ENCODE measurements around the gene WTAP.
A peak's percentile ranks its signal among the peaks of the same experiment; 100 is the strongest.
"Not testable (repeated sequence)": the region's sequence is repeated elsewhere in the genome, so short reads cannot be mapped to it uniquely, and the experiment has no call there.

The WTAP gene

DNA sequence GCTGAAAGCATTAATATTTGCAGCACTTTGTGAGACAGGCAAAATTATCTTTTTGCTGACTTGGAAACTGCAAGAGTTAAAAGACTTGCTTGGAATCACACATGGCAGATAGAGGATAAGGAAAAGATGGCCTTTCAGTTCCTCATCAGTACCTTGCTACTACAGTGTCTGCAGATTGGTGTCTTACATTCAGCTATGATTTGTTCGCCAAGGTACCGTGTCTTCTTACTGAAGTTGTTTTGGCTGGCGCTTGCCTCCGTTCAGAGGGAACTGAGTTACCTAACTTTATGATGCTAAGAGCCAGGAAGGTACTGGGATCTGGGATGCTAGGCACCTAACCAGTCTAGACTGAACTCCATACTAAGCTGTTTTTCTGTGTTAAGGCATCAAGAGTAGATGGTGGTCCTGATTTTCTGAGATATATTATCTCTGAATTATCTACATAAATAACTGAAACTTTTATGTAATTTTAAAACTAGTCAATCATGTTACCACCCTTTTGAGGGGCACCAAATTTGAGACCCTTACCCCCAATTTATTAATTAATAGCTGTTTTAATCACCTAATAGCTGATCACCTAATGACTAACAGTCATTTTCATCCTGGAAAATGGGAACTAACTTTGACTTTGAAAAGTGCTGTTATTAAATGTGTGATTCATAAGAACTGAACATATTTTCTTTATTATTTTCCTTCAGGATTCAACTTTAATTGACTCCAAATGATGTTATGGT is 2.5 kb downstream of the WTAP start:
- DNase-seq = no peak

DNA sequence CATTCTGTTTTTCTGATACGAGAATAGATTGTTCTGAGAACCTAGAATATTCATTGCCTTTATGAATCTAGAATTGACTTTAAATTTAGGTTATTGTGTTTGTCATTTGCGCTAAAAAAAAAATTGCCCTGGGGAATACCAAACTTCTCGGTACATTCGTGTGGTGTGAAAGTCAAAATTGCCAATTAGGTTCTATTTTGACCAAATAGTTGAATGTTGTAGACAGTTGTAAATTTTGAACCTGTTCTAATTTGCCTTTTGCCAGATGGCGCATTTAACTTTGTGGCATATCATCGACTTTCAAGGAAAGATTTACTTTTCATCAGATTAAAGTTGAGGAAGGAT is 3.0 kb downstream of the WTAP start:
- DNase-seq = no peak

DNA sequence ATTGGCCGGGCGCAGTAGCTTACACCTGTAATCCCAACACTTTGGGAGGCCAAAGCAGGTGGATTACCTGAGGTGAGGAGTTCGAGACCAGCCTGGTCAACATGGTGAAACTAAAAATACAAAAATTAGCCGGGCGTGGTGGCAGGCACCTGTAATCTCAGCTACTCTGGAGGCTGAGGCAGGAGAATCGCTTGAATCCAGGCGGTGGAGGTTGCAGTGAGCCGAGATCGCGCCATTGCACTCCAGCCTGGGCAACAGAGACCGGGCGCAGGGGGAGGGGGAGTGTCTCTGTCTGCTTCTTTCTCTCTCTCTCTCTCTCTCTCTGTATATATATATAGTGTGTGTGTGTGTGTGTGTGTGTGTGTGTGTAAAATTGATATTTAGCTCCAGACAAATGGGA is 5.2 kb downstream of the WTAP start:
- not testable (repeated sequence) for DNase-seq

DNA sequence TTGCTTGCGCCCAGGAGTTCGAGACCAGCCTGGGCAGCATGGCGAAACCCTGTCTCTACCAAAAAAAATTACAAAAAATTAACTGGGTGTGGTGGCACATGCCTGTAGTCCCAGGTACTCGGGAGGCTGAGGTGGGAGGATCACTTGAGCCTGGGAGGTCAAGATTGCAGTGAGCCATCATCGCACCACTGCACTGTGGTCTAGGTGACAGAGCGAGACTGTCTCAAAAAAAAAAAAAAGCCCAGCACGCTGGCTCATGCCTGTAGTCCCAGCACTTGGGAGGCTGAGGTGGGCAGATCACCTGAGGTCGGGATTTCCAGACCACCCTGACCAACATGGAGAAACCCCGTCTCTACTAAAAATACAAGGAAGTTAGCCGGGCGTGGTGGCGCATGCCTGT is 6.1 kb downstream of the WTAP start:
- DNase-seq = not testable (repeated sequence)

DNA sequence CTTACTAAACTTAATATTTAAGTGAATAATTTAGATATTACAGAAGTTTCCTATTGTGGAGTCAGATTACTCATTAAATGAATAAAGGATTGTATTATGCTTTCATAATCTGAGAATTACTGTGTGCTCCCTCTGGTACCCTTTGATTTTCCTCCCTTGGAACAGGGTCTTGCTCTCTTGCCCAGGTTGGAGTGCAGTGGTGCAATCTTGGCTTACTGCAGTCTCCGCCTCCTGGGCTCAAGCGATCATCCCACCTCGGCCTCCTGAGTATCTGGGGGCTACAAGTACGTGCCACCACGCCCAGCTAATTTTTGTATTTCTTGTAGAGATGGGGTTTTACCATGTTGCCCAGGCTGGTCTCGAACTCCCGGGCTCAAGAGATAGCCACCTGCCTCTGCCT is 9.6 kb downstream of the WTAP start:
- DNase-seq = no peak

DNA sequence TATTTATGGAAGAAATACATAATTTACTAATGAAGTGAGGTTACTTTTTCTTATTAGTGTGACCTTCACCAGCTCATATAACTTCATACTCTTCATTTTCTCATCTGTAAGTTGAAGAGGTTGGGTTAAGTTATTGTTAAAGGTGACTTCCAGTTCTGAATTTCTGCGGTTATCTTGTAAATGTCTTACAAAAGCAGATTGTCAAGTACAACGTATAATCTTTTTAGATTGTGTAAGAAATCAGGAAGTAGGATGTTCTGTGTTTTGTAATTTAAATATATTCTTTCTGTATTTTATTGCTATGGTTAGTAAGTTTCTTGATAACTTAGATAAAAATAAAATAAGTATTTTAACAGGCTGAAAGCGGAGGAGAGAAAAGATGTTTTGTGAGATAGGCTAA is 12.0 kb downstream of the WTAP start:
- no peak for DNase-seq

DNA sequence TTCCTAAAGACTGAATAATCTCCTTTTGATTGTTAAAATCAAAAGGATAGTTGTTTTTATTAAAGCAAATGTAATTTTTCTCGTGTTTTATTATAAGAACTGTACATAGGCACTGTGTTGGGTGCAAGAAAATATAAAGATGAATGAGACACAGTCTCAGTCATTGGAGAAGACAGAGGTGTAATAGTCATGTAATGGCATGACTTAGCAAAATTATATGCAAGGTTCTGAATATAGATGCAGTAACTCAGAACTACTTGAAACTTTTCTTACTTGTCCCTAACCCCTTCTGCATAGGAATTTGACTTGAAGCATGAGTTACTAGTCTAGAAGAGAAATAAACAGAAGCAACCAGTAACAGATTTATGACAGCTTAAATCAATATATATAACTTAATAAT is 14.9 kb downstream of the WTAP start:
- no peak for DNase-seq

DNA sequence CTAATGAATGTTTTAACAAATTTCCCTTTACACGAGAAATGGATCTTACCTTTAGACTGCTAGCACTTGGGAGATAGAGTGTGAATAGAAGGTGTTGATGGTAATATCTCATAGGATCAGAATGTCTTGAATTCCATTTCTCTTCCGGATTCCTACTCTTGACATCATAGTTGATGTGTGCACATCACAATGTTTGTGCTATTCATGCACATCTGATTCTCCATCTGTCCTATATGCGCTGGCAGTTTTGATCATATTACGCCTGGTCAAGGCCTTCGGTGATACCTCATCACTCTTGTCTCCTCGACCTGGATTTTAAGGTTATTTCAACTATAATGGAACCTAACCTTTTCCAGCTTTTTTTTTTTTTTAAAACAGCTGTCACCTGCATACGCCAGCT is 17.8 kb downstream of the WTAP start:
- no peak for DNase-seq

DNA sequence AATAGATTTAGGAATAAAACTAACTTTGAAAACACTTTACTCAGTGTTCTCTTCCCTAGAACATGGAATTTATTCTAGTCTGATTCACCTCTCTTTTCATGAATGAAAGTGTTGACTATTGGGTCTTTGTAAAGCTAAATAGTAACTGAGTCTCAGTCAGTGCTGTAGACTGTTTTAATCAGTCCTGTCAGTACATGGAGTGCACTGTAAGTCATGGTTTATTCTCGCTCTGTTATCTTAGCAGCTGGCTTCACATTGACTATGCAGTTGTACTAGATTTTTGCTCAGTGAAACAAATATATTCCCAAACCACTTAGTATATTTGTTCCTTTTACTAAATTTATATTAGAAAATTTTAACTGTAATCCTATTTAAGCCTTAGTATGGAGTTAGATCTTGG is 19.5 kb downstream of the WTAP start:
- DNase-seq = no peak

DNA sequence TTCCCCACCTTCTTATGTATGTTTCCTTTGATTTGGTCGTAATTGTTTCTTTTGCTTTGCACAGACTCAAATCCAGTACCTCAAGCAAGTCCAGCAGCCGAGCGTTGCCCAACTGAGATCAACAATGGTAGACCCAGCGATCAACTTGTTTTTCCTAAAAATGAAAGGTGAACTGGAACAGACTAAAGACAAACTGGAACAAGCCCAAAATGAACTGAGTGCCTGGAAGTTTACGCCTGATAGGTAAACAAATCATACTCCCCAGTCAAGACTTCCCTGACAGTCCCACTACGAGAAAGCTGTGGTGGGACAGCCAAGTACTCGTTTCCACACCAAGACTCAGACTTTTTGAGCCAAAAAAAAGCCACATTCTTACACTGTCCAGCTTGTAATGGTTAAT is 20.8 kb downstream of the WTAP start:
- DNase-seq = not testable (repeated sequence)

DNA sequence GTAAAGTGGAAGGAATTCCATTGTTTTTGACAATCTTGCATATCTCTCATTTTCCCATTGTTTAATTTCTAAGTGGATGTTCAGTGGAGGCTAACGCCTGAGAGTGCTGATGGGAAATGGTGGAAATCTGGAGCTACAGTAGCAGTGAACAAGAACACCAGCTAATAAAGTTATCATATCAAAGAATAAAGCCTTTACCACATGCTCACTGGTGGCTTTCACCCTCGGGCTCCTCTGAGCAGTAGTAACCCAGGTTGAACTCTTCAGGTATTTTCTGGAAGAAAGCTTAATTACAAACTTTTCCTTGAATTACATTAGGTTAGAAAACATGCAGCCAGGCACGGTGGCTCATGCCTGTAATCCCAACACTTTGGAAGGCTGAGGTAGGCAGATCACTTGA is 24.1 kb downstream of the WTAP start:
- DNase-seq = no peak

DNA sequence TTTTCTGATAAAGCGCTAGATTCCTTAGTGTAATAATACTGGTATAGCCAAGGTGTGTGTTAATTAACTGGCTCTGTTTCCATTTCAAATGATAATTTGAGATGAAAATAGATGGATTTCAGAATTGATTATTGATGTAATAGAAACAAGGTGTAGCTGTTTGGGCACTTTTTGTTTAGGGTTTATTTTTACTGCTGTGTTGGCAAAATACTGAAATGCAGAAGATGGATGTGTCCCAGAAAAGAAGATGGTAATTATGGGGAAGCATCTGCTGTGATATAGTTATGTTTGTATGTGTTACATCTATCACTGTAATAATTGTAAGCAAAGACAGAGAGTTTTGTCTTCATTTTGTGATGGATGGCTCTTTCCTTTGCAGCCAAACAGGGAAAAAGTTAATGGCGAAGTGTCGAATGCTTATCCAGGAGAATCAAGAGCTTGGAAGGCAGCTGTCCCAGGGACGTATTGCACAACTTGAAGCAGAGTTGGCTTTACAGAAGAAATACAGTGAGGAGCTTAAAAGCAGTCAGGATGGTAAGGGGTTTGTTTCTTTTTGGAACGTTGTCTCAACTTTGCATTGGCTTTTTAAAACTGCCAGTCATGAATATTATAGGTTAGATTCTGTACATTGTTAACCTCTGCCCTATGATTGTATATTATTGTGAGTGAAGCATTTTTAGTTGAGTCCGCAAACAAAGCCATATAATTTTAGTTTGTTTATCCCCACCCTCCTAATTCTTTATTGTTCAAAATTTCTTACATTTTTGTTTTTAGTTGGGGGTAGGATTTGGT is 26.0 kb downstream of the WTAP start:
- no peak for DNase-seq

DNA sequence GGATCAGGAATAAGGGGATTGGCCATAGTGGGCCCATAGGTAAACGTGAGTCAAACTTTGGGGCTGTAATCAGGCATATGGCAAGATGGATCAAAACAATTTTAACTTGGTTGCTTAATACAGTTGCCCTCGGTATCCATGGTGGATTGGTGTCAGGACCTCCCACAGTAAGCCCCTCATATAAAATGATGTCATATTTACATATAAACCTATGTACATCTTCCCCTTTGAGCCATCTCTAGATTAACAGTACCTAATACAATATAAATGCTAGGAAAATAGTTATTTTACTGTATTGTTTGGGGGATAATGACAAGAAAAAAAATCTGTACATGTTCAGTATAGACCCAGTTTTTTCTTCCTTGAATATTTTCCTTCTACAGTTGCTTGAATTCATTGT is 27.1 kb downstream of the WTAP start:
- DNase-seq = no peak

DNA sequence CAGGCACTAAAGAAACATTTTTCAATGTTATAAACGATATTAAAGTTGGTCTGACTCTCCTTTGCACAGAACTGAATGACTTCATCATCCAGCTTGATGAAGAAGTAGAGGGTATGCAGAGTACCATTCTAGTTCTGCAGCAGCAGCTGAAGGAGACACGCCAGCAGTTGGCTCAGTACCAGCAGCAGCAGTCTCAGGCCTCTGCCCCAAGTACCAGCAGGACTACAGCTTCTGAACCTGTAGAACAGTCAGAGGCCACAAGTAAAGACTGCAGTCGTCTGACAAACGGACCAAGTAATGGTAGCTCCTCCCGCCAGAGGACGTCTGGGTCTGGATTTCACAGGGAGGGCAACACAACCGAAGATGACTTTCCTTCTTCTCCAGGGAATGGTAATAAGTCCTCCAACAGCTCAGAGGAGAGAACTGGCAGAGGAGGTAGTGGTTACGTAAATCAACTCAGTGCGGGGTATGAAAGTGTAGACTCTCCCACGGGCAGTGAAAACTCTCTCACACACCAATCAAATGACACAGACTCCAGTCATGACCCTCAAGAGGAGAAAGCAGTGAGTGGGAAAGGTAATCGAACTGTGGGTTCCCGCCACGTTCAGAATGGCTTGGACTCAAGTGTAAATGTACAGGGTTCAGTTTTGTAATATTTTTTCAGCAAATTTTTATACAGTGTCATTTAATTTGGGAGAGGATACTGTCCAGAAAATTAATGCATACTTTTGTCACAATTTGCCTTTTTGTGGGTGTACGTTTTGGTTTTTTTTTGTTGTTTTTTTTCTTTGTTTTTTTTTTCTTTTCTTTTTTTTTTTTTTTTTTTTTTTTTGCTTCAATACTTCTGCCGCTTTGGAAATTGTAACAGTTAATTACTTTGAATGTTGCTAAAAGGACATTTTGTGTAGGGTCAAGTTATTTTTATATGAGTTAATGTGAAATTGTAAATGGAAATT is 27.9 kb downstream of the WTAP start:
- no peak for DNase-seq

DNA sequence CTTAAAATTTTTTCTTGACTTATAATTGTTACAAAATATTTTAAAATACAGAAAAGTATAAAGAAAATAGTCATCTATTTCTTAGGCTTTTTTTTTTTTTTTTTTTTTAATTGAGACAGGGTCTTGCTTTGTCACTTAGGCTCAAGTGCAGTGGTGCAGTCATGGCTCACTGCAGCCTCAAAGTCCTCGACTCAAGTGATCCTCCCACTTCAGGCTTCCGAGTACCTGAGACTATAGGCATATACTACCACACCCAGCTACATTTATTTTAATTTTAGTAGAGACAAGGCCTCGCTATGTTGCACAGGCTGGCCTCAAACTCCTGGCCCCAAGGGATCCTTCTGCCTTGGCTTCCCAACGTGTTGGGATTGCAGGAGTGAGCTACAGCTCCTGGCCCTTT is 29.2 kb downstream of the WTAP start:
- no peak for DNase-seq

DNA sequence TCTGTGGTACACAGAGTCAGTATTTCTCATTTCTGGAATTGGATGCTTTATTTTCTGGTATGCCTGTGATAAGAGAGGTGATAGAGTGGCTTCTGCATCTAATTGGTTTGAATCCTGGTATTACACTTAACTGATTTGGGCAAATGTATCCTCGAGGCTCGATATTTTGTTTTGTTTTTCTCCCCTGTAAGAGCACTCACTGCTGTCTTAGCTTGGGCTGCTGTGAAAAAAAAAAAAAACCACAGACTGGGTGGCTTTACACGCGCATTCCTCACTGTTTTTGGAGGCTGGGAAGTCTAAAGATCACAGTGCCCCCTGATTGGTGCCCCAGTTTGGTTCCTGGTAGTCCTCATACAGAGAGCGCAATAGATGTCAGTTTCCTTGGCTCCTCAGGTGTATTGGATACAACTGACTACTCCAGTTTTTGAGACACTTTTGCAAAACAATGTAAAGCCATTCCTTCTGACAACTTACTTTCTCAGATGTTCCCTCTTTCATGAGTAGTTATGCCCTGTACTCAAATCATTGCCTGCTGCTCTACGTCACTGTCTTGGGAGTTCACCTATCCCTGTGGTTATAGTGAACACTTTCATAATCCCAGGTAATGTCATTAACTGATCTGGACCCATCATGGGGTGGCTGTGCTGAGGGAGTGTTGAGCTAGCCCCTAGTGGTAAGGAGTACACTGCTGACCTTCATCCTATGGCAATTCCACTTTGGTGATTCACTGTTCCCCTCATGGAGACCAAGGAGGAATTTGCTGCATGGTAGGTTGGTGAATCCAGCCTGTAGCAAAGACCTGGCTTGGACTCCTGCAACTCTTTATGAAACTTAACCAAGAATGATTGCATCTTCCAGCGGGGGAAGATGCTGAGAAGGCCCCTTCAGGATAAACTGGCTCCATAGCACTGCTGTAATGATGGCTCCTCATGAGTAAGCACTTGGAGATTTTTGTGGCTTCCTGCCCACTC is 31.0 kb downstream of the WTAP start:
- DNase-seq = no peak

DNA sequence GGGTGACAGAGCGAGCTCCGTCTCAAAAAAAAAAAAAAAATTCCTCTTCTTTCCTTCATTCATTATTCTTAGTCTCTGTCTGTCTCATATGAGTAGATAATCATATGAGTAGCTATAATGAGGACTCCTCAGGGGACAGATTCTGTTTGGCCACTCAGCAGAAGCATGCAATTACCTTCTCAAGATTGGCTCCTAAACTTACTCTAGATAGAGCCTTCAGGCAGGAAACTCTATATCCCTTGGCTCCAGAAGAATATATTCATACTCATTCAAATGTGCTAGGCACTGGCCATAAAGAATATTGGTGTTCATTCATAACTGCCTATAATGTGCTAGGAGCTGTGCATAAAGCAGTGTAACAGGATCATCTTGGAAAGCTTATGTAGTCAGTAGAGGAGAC is 32.3 kb downstream of the WTAP start:
- DNase-seq = no peak

DNA sequence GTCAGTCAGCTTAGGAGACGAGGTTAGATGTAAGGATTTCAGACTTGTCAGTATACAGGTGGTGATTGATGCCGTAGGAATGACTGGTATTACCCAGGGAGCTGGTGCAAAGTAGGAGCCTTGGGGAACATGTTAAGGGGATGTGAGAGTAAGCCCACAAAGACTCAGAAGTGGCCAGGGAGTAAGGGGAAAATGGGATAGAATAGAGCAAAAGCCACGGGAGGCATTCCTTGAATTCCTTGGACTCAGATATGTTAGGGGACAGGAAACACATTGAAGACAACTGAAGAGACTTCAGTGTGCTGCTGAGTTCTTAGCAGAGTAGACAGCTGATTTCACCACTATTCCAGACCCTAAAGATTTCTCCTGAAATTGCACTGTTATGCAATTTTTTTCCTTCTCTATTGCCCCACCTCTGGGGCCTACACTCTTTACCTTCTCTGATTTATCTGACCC is 33.3 kb downstream of the WTAP start:
- DNase-seq = no peak

DNA sequence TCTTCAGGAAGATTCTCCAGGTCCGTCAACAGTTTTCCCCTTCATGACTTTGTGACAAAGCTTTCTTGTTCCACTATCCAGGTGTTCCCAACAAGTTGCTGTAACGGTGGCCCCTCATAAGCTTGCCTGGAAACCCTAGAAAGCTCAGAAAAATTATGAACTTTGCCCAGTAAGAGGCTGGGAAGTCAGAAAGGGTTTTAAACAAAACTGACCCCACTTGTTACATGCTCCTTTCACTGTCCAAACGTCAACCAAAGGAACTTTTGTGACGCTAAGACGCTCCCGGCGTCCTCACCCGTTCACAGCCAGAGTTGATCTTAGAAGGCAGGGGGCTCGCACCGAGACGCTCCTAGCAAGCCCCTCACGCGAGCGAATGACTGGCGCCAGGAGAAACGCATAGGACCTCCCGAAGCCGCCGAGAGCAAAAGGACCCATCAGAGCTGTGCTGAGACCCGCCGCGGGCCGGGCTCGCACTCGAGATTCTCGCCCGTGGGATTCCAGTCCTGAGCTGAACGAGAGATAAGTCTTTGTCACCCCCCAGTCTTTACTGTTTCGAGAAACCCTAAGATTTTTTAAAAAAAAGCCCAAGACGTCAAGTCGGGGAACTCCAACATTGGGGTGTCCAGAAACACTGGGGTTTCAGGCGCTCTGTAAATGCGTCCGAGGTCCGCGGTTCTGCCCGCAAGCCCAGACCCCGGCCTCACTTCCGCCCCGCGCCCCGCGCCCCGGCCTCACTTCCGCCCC is 34.0 kb downstream of the WTAP start:
- DNase-seq = peak; percentile 32

DNA sequence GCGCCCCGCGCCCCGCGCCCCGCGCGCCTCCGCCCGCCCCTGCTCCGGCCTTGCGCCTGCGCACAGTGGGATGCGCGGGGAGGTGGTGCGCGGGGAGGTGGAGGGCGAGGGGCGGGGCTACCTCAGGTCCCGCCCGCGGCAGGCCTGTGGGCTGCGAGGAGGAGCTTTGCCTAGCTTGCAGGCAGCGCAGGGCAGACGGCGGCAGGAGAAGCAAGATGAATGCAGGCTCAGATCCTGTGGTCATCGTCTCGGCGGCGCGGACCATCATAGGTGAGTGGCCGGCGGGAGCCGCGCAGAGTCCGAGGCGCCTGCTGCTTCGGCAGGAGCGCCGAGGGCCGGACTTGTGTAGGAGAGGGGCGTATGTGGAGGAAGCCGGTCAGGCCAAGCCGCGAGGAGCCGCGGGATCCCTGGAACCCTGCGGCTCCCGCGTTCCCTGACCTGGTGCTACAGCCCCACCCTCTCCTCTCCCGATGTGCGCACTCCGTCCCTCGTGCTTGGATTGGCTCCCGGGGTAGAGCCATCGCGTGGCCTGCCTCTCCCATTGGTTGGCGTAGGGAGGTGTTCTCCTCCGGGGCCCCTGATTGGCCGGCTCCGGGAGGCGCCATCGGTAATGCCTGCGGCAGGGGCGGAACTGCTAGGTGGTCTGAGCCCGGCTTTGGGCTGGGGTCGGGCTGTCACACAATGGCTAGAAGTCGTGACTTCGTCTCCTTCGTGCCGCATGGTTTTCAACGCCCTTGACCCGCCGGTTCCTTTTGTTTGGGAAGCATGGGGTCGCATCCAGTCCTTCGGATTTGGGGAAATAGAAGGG is 34.8 kb downstream of the WTAP start, which contains the start of gene ACAT2:
TSS of gene ACAT2 (plus strand) at position 173 of the 808 bp plus-strand sequence. CDS start at position 216, 43 bp downstream.
- DNase-seq = peak; percentile 89
